WTC11 (cell line): ENCODE measurements around the gene SMOC2. TPM values are rescaled to one million over a fixed set of nuclear protein-coding genes. Genes with fewer than 3 reads are reported as not detected.

Experiments
- ATAC-seq: fragments of 200-7000 bp; cut with Tn5 transposase; 2 replicates; pipeline ENCODE4 v1.10.0; 2021; ENCODE audit warnings: mild to moderate bottlenecking, moderate library complexity
- CTCF ChIA-PET: fragments of 300-600 bp; sonication (Branson Sonifier 250); formaldehyde crosslinking; loops from one replicate; lab custom pipeline; 2021; ENCODE audit warnings: antibody characterized with exemption; lab: Charles Lee
- POLR2A ChIA-PET: fragments of 350-600 bp; sonication (Branson Sonifier 250); formaldehyde crosslinking; loops from one replicate; lab custom pipeline; 2021; ENCODE audit warnings: antibody characterized with exemption; lab: Charles Lee
- DNase-seq: peaks from one replicate; pipeline ENCODE4 v3.0.0; 2021; ENCODE audit warnings: low spot score
- H3K27ac Mint-ChIP-seq: 2 replicates; pipeline ENCODE4 v1.8.0; 2021; ENCODE audit warnings: mixed read lengths
- H3K27me3 Mint-ChIP-seq: 2 replicates; pipeline ENCODE4 v1.8.0; 2021; ENCODE audit warnings: low read depth, mild to moderate bottlenecking, moderate library complexity, mixed read lengths
- H3K36me3 Mint-ChIP-seq: 2 replicates; pipeline ENCODE4 v1.8.0; 2021; ENCODE audit warnings: mixed read lengths
- H3K4me1 Mint-ChIP-seq: 2 replicates; pipeline ENCODE4 v1.8.0; 2022; ENCODE audit warnings: mixed read lengths
- H3K4me3 Mint-ChIP-seq: 2 replicates; pipeline ENCODE4 v1.8.0; 2021; ENCODE audit warnings: mild to moderate bottlenecking, moderate library complexity, mixed read lengths
- H3K9me3 Mint-ChIP-seq: 2 replicates; pipeline ENCODE4 v1.8.0; 2021; ENCODE audit warnings: mixed read lengths
- GRHL2 ChIP-seq: fragments of 250-450 bp; sonication (Bioruptor Pico); IDR thresholded peaks from 2 replicates; pipeline ENCODE4 v1.8.0; 2022; ENCODE audit warnings: mild to moderate bottlenecking, moderate library complexity; ENCODE audit not compliant: insufficient replicate concordance, severe bottlenecking
- MYBL2 ChIP-seq: sonication (generic); formaldehyde crosslinking; IDR thresholded peaks from 2 replicates; pipeline ENCODE4 v1.8.1; 2023; ENCODE audit warnings: mild to moderate bottlenecking, moderate library complexity, missing genetic modification reagents
- OVOL2 ChIP-seq: fragments of 250-450 bp; sonication (Bioruptor Pico); IDR thresholded peaks from 2 replicates; pipeline ENCODE4 v1.9.0; 2021; ENCODE audit warnings: mild to moderate bottlenecking, borderline replicate concordance
- SMAD3 ChIP-seq: sonication (generic); formaldehyde crosslinking; IDR thresholded peaks from 2 replicates; pipeline ENCODE4 v1.8.0; 2022; ENCODE audit warnings: missing genetic modification reagents, mild to moderate bottlenecking, borderline replicate concordance
- SP1 ChIP-seq: sonication (generic); formaldehyde crosslinking; conservative IDR thresholded peaks from 2 replicates; pipeline ENCODE4 v1.8.1; 2022; ENCODE audit warnings: missing genetic modification reagents
- ZNF263 ChIP-seq: sonication (generic); formaldehyde crosslinking; IDR thresholded peaks from 2 replicates; pipeline ENCODE4 v1.8.1; 2022; ENCODE audit warnings: low read depth, mild to moderate bottlenecking, moderate library complexity, missing genetic modification reagents
- ZNF416 ChIP-seq: fragments of 250-450 bp; sonication (Bioruptor Pico); IDR thresholded peaks from 2 replicates; pipeline ENCODE4 v1.9.0; 2021; ENCODE audit warnings: mild to moderate bottlenecking, inconsistent platforms
- ZNF671 ChIP-seq: fragments of 250-450 bp; sonication (Bioruptor Pico); IDR thresholded peaks from 2 replicates; pipeline ENCODE4 v1.8.0; 2021; ENCODE audit warnings: mild to moderate bottlenecking
- total RNA-seq: library from RNA; stranded (reverse); gene quantifications from 3 replicates; pipeline ENCODE4 v1.2.3, GENCODE V29; 2021
- TF ChIP-seq, protein P1 (sequence below): sonication (generic); formaldehyde crosslinking; IDR thresholded peaks from 2 replicates; pipeline ENCODE4 v1.8.1; 2023; ENCODE audit warnings: mild to moderate bottlenecking, missing genetic modification reagents, borderline replicate concordance
- TF ChIP-seq, protein P2 (sequence below): sonication (generic); formaldehyde crosslinking; IDR thresholded peaks from 2 replicates; pipeline ENCODE4 v1.8.1; 2023; ENCODE audit warnings: mild to moderate bottlenecking, missing genetic modification reagents, moderate library complexity
- TF ChIP-seq, protein P3 (sequence below): sonication (generic); formaldehyde crosslinking; IDR thresholded peaks from 2 replicates; pipeline ENCODE4 v1.8.1; 2023; ENCODE audit warnings: mild to moderate bottlenecking, missing genetic modification reagents
- TF ChIP-seq, protein P4 (sequence below): sonication (generic); formaldehyde crosslinking; IDR thresholded peaks from 2 replicates; pipeline ENCODE4 v1.8.1; 2023; ENCODE audit warnings: mild to moderate bottlenecking, moderate library complexity, missing genetic modification reagents
- TF ChIP-seq, protein P5 (sequence below): fragments of 250-450 bp; sonication (Bioruptor Pico); IDR thresholded peaks from 2 replicates; pipeline ENCODE4 v1.9.0; 2021; ENCODE audit warnings: mild to moderate bottlenecking
- TF ChIP-seq, protein P6 (sequence below): sonication (generic); formaldehyde crosslinking; conservative IDR thresholded peaks from 2 replicates; pipeline ENCODE4 v1.8.1; 2022; ENCODE audit warnings: mild to moderate bottlenecking, missing genetic modification reagents

The SMOC2 gene
- total RNA-seq, 1 experiment from 2014 or later = 3.9 TPM

DNA sequence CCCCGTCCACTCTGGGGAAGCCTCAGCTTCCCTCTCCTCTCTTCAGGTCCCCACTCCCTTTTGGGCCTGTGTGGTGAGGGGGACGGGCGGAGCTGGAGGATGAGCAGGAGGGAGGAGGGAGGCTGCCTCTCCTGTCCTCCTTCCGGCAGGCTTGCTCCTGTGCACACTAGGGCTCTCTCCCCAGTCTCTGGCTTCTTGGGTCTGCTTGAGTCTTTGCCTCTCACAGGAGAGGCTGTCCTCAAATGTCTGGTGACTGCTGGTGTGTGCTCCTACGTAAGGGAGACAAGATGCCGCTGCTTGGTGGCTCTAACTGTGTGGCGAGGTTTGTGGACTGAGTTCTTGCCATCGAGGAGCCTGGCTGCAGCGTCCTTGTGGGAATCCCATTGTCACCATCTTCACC is 8.8 kb upstream of the SMOC2 start (continued):
- TF ChIP-seq, protein P1, sequence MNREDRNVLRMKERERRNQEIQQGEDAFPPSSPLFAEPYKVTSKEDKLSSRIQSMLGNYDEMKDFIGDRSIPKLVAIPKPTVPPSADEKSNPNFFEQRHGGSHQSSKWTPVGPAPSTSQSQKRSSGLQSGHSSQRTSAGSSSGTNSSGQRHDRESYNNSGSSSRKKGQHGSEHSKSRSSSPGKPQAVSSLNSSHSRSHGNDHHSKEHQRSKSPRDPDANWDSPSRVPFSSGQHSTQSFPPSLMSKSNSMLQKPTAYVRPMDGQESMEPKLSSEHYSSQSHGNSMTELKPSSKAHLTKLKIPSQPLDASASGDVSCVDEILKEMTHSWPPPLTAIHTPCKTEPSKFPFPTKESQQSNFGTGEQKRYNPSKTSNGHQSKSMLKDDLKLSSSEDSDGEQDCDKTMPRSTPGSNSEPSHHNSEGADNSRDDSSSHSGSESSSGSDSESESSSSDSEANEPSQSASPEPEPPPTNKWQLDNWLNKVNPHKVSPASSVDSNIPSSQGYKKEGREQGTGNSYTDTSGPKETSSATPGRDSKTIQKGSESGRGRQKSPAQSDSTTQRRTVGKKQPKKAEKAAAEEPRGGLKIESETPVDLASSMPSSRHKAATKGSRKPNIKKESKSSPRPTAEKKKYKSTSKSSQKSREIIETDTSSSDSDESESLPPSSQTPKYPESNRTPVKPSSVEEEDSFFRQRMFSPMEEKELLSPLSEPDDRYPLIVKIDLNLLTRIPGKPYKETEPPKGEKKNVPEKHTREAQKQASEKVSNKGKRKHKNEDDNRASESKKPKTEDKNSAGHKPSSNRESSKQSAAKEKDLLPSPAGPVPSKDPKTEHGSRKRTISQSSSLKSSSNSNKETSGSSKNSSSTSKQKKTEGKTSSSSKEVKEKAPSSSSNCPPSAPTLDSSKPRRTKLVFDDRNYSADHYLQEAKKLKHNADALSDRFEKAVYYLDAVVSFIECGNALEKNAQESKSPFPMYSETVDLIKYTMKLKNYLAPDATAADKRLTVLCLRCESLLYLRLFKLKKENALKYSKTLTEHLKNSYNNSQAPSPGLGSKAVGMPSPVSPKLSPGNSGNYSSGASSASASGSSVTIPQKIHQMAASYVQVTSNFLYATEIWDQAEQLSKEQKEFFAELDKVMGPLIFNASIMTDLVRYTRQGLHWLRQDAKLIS (CRISPR knock-in tag) = no peak
- no peak for TF ChIP-seq ZNF263 (CRISPR knock-in tag)
- no peak for TF ChIP-seq SMAD3
- no peak for TF ChIP-seq ZNF671
- TF ChIP-seq, protein P2, sequence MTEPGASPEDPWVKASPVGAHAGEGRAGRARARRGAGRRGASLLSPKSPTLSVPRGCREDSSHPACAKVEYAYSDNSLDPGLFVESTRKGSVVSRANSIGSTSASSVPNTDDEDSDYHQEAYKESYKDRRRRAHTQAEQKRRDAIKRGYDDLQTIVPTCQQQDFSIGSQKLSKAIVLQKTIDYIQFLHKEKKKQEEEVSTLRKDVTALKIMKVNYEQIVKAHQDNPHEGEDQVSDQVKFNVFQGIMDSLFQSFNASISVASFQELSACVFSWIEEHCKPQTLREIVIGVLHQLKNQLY (CRISPR knock-in tag) = no peak
- TF ChIP-seq, protein P3, sequence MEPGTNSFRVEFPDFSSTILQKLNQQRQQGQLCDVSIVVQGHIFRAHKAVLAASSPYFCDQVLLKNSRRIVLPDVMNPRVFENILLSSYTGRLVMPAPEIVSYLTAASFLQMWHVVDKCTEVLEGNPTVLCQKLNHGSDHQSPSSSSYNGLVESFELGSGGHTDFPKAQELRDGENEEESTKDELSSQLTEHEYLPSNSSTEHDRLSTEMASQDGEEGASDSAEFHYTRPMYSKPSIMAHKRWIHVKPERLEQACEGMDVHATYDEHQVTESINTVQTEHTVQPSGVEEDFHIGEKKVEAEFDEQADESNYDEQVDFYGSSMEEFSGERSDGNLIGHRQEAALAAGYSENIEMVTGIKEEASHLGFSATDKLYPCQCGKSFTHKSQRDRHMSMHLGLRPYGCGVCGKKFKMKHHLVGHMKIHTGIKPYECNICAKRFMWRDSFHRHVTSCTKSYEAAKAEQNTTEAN = no peak
- no peak for TF ChIP-seq SP1 (CRISPR knock-in tag)
- no peak for TF ChIP-seq OVOL2
- TF ChIP-seq, protein P4, sequence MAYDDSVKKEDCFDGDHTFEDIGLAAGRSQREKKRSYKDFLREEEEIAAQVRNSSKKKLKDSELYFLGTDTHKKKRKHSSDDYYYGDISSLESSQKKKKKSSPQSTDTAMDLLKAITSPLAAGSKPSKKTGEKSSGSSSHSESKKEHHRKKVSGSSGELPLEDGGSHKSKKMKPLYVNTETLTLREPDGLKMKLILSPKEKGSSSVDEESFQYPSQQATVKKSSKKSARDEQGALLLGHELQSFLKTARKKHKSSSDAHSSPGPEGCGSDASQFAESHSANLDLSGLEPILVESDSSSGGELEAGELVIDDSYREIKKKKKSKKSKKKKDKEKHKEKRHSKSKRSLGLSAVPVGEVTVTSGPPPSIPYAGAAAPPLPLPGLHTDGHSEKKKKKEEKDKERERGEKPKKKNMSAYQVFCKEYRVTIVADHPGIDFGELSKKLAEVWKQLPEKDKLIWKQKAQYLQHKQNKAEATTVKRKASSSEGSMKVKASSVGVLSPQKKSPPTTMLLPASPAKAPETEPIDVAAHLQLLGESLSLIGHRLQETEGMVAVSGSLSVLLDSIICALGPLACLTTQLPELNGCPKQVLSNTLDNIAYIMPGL = no peak
- TF ChIP-seq ZNF416 (CRISPR knock-in tag) = no peak
- no peak for TF ChIP-seq MYBL2 (CRISPR knock-in tag)

DNA sequence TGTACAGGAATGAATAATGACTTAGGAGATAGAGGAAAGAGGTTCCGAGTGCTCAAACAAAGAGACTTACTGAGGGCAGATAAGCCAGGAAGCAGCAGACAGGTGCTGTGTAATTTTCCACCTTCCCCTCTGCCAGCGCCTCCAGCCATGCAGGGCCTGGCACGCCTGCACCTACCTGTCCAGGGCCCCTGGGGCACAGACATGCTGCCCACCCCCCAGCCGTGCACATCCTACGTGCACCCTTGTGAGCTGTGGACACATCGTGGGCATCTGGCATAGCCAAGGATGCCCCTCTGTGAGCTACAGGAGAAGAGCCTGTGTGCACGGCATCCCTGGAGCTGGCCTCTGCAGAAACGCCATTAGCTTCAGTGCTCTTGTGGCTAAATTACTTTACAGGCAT is 7.1 kb upstream of the SMOC2 start:
- ATAC-seq = no peak
- Mint-ChIP-seq H3K4me1 (peaks cover 17% of the 10 kb centered on the region), H3K36me3 (no peaks in the 10 kb centered on the region), H3K9me3 (peaks cover 4% of the 10 kb centered on the region; the same call in 1 of the 2 replicates), H3K4me3 (no peak overlapping the region), H3K27me3 (peaks cover 6% of the 10 kb centered on the region; the same call in 1 of the 2 replicates), H3K27ac (no peak overlapping the region)
- CTCF ChIA-PET = interaction anchor here (1.7 kb wide), 1 partner anchor 18 kb away, joined by 5 read pairs; no protein-coding TSS in a partner anchor
- DNase-seq = no peak
- POLR2A ChIA-PET = no interaction called here
- TF ChIP-seq, protein P5, sequence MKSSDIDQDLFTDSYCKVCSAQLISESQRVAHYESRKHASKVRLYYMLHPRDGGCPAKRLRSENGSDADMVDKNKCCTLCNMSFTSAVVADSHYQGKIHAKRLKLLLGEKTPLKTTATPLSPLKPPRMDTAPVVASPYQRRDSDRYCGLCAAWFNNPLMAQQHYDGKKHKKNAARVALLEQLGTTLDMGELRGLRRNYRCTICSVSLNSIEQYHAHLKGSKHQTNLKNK = no peak
- TF ChIP-seq, protein P6, sequence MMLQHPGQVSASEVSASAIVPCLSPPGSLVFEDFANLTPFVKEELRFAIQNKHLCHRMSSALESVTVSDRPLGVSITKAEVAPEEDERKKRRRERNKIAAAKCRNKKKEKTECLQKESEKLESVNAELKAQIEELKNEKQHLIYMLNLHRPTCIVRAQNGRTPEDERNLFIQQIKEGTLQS (CRISPR knock-in tag) = no peak

DNA sequence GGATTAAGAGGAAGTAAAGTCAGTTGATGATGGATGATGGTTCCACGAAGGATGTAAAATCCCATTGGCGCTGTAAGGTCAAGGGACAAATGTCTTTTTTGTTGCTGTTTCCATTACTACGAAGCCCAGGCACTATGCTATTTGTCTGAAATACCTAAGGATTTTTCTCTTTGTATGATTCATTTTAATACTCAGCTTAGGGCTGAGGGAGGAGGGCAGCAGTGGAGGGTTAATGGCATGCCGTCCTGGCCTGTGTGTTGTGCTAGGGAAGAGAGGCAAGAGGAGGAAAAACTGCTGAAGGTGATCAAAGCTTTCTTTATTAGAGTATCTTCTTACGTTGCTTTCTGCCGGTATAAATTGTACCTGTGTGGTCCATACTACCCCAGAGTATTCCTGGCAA is 6.5 kb upstream of the SMOC2 start:
- H3K27ac Mint-ChIP-seq = no peak overlapping the region
- H3K4me3 Mint-ChIP-seq = no peak overlapping the region
- ChIA-PET CTCF (interaction anchor here (1.7 kb wide), 1 partner anchor 17 kb away, joined by 5 read pairs; no protein-coding TSS in a partner anchor), POLR2A (no interaction called here)
- peaks cover 4% of the 10 kb centered on the region; the same call in 1 of the 2 replicates for H3K9me3 Mint-ChIP-seq
- no peak for TF ChIP-seq GRHL2
- DNase-seq (no peak), ATAC-seq (no peak)
- peaks cover 23% of the 10 kb centered on the region for H3K4me1 Mint-ChIP-seq
- H3K36me3 Mint-ChIP-seq = no peaks in the 10 kb centered on the region
- H3K27me3 Mint-ChIP-seq = peaks cover 12% of the 10 kb centered on the region
